ENCODE results near the gene TEX38.
"Not testable (repeated sequence)": the region's sequence is repeated elsewhere in the genome, so short reads cannot be mapped to it uniquely, and the experiment has no call there.

Gene TEX38

GRCh38 chr1:46646844-46647243, 24.8 kb upstream of the TEX38 start:
- H3K4me3 ChIP-seq (ENCODE audit: low read length): no peak overlapping the region
- TF ChIP-seq, protein P1, sequence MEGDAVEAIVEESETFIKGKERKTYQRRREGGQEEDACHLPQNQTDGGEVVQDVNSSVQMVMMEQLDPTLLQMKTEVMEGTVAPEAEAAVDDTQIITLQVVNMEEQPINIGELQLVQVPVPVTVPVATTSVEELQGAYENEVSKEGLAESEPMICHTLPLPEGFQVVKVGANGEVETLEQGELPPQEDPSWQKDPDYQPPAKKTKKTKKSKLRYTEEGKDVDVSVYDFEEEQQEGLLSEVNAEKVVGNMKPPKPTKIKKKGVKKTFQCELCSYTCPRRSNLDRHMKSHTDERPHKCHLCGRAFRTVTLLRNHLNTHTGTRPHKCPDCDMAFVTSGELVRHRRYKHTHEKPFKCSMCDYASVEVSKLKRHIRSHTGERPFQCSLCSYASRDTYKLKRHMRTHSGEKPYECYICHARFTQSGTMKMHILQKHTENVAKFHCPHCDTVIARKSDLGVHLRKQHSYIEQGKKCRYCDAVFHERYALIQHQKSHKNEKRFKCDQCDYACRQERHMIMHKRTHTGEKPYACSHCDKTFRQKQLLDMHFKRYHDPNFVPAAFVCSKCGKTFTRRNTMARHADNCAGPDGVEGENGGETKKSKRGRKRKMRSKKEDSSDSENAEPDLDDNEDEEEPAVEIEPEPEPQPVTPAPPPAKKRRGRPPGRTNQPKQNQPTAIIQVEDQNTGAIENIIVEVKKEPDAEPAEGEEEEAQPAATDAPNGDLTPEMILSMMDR (conservative IDR thresholded peaks at IDR 0.05; ENCODE audit: low read depth, low read length): no peak
- DNase-seq (ENCODE audit: low read depth): no peak

GRCh38 chr1:46647611-46648010, 24.0 kb upstream of the TEX38 start:
- no peak overlapping the region for H3K4me3 ChIP-seq (ENCODE audit: low read length)
- TF ChIP-seq, protein P1 (conservative IDR thresholded peaks at IDR 0.05; ENCODE audit: low read depth, low read length): no peak
- no peak for DNase-seq (ENCODE audit: low read depth)

- no peak overlapping the region for H3K4me3 ChIP-seq (ENCODE audit: low read length)
- TF ChIP-seq, protein P1 (conservative IDR thresholded peaks at IDR 0.05; ENCODE audit: low read depth, low read length): no peak
- DNase-seq (ENCODE audit: low read depth): no peak
These were observed 21.9 kb upstream of the TEX38 start for GRCh38 chr1:46649764-46650163.

GRCh38 chr1:46650491-46650890, 21.2 kb upstream of the TEX38 start:
- TF ChIP-seq, protein P1 (conservative IDR thresholded peaks at IDR 0.05; ENCODE audit: low read depth, low read length): no peak
- no peak overlapping the region for H3K4me3 ChIP-seq (ENCODE audit: low read length)

GRCh38 chr1:46651152-46651551, 20.5 kb upstream of the TEX38 start:
- H3K4me3 ChIP-seq (ENCODE audit: low read length); DNase-seq (ENCODE audit: low read depth): not testable (repeated sequence)

More at GRCh38 chr1:46650491-46650890, 21.2 kb upstream of the TEX38 start:
- no peak for DNase-seq (ENCODE audit: low read depth)

- TF ChIP-seq, protein P1 (conservative IDR thresholded peaks at IDR 0.05; ENCODE audit: low read depth, low read length): no peak
- no peak overlapping the region for H3K4me3 ChIP-seq (ENCODE audit: low read length)
- DNase-seq (ENCODE audit: low read depth): no peak
These were observed 19.1 kb upstream of the TEX38 start for GRCh38 chr1:46652321-46653100.

- DNase-seq (ENCODE audit: low read depth): no peak
- H3K4me3 ChIP-seq (ENCODE audit: low read length): no peak overlapping the region
- TF ChIP-seq, protein P1 (conservative IDR thresholded peaks at IDR 0.05; ENCODE audit: low read depth, low read length): no peak
These were observed 18.2 kb upstream of the TEX38 start for GRCh38 chr1:46653405-46653958.
